Measurements from ENCODE around the gene GSDME.
A peak's percentile ranks its signal among the peaks of the same experiment; 100 is the strongest.

GSDME gene

GRCh38 chr7:24705461-24705954 is 51.8 kb downstream of the GSDME start:
- TF ChIP-seq NFIC (IDR thresholded peaks at IDR 0.05) (no peak), EP300 (IDR thresholded peaks at IDR 0.05; ENCODE audit: borderline replicate concordance) (no peak), YY1 (IDR thresholded peaks at IDR 0.05; ENCODE audit: low read depth) (no peak), TEAD4 (IDR thresholded peaks at IDR 0.05) (no peak), RAD21 (IDR thresholded peaks at IDR 0.05; ENCODE audit: low read depth) (no peak), TAF1 (IDR thresholded peaks at IDR 0.05; ENCODE audit: low read depth) (no peak), ZBTB7A (IDR thresholded peaks at IDR 0.05; ENCODE audit: low read depth) (no peak), CEBPB (IDR thresholded peaks at IDR 0.05) (no peak), CREB1 (IDR thresholded peaks at IDR 0.05; ENCODE audit: low read depth) (no peak), TCF12 (IDR thresholded peaks at IDR 0.05; ENCODE audit: low read depth) (no peak), EGR1 (IDR thresholded peaks at IDR 0.05) (no peak)
- TF ChIP-seq, protein P1, sequence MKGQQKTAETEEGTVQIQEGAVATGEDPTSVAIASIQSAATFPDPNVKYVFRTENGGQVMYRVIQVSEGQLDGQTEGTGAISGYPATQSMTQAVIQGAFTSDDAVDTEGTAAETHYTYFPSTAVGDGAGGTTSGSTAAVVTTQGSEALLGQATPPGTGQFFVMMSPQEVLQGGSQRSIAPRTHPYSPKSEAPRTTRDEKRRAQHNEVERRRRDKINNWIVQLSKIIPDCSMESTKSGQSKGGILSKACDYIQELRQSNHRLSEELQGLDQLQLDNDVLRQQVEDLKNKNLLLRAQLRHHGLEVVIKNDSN (IDR thresholded peaks at IDR 0.05), result no peak

- TF ChIP-seq YY1 (IDR thresholded peaks at IDR 0.05; ENCODE audit: low read depth) (no peak), FOXM1 (IDR thresholded peaks at IDR 0.05; ENCODE audit: borderline replicate concordance, low read depth) (no peak), EP300 (IDR thresholded peaks at IDR 0.05; ENCODE audit: borderline replicate concordance) (no peak)
These were observed 53.0 kb downstream of the GSDME start for GRCh38 chr7:24704311-24704710.

GRCh38 chr7:24703296-24703695 is 54.0 kb downstream of the GSDME start:
- TF ChIP-seq TEAD4 (IDR thresholded peaks at IDR 0.05) (no peak), REST (IDR thresholded peaks at IDR 0.05; ENCODE audit: low read depth) (no peak), ZBTB7A (IDR thresholded peaks at IDR 0.05; ENCODE audit: low read depth) (no peak), NFIC (IDR thresholded peaks at IDR 0.05) (no peak), TCF12 (IDR thresholded peaks at IDR 0.05; ENCODE audit: low read depth) (no peak)

- TF ChIP-seq EGR1 (IDR thresholded peaks at IDR 0.05) (no peak), YY1 (IDR thresholded peaks at IDR 0.05; ENCODE audit: low read depth) (no peak), EP300 (IDR thresholded peaks at IDR 0.05; ENCODE audit: borderline replicate concordance) (no peak), ZBTB7A (IDR thresholded peaks at IDR 0.05; ENCODE audit: low read depth) (no peak), REST (IDR thresholded peaks at IDR 0.05; ENCODE audit: low read depth) (no peak), FOXM1 (IDR thresholded peaks at IDR 0.05; ENCODE audit: borderline replicate concordance, low read depth) (no peak), NFIC (IDR thresholded peaks at IDR 0.05) (no peak), CEBPB (IDR thresholded peaks at IDR 0.05) (no peak), RAD21 (IDR thresholded peaks at IDR 0.05; ENCODE audit: low read depth) (no peak), TAF1 (IDR thresholded peaks at IDR 0.05; ENCODE audit: low read depth) (no peak)
These were observed 54.5 kb downstream of the GSDME start for GRCh38 chr7:24702755-24703154.

DNA sequence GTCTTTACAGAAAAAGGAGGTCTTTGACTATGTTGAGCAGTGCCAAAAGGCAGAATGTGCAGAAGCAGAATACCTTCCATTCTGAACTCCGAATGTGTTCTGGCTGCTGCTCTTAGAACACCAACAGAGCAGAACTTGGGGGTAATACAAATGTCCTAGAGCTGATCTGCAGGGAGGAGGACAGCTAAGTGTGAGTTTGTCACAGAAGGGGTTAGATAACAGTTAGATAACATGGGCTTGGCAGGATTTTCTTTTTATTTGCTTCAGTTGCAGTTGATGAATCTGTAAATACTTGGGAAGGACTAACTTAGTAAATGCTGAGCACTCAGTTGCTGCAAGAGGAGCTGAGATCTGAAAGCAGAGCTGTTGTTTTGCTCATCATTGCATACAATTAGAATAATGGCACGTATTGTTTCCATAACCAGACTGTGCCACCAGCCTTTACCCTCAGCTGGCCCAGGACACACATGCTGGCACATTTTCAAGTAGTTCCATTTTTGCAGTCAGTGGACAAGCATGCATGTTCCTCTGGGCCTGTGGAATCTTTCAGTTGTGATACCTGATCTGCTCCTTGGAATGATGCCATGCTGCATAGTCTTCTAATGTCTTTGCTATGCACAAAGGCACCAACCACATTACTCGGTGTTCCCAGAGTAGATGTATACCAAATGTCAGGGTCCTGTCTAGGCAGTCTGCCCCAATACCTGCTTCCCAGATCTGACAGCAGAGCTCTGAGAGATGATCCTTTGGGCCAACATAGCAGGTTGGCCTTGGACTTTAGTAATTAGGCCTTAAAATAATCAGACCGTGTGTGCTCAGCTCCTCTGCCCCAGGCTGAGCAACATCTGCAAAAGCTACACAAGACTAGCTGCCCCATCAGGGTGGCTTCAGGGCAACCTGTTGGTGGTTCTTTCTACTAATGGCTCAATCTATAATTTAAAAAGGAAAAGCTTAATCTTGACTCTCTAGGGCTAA is 55.7 kb downstream of the GSDME start:
- TF ChIP-seq CREB1 (IDR thresholded peaks at IDR 0.05; ENCODE audit: low read depth) (no peak), EGR1 (IDR thresholded peaks at IDR 0.05) (no peak), NFIC (IDR thresholded peaks at IDR 0.05) (peak; percentile 91), YY1 (IDR thresholded peaks at IDR 0.05; ENCODE audit: low read depth) (0 out of 2 replicates have a peak, but pooled peaks have one; percentile 13), MAX (IDR thresholded peaks at IDR 0.05) (peak; percentile 75), TCF12 (IDR thresholded peaks at IDR 0.05; ENCODE audit: low read depth) (0 out of 2 replicates have a peak, but pooled peaks have one; percentile 39), TEAD4 (IDR thresholded peaks at IDR 0.05) (peak; percentile 87), RAD21 (IDR thresholded peaks at IDR 0.05; ENCODE audit: low read depth) (no peak)

DNA sequence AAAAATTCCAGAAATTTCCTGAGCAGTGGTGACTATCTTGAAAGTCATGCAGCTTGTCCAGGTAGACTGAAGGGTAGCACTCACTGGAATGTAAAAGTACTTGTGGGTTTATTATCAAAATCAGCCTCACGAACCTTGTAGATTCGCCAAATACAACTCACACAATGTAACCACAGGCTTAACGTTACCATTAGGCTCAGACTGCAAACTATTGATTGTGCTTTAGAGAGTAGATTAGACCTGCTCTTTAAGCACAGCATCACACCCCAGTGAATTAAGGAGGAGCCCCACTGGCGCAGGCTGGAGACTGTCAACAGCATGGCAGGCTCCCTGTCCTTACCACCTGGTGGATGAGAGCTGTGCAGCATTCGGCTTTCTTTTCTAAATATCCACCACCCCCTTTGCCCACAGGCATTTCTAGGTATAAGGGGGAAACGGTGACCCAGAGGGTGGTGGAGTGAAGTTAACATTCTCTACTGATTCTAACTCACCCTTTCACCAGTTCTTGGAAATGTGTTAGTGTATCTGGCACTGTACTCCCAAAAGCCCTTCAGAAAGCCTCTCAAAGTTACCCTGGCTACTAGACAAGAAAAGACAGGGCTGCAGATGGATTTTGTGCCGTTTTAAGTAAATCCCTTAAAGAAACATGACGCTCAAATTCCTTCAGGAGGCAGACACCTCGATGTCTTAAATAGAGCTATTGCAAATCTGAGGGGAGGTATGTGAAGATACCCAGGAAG is 56.6 kb downstream of the GSDME start:
- TF ChIP-seq EP300 (IDR thresholded peaks at IDR 0.05; ENCODE audit: borderline replicate concordance) (no peak), TEAD4 (IDR thresholded peaks at IDR 0.05) (peak; percentile 42; the same call in 1 of the 2 replicates)

All from Ishikawa (cell line).